Endothelial cell (in vitro differentiated cells): Measurements from ENCODE around the gene MAGIX. TPM values are rescaled to one million over a fixed set of nuclear protein-coding genes. Genes with fewer than 3 reads are reported as not detected.

ENCODE experiments used
- DNase-seq: peaks from one replicate; pipeline ENCODE4 v3.0.0; 2021; ENCODE audit warnings: low spot score
- H3K27ac Mint-ChIP-seq: one replicate; pipeline ENCODE4 v1.8.0; 2021; ENCODE audit warnings: mixed read lengths, inconsistent platforms; ENCODE audit not compliant: unreplicated experiment
- H3K27me3 Mint-ChIP-seq: one replicate; pipeline ENCODE4 v1.8.0; 2021; ENCODE audit warnings: mild to moderate bottlenecking, moderate library complexity, mixed read lengths, inconsistent platforms; ENCODE audit not compliant: unreplicated experiment
- H3K36me3 Mint-ChIP-seq: one replicate; pipeline ENCODE4 v1.8.0; 2021; ENCODE audit warnings: mild to moderate bottlenecking, low read depth, mixed read lengths, inconsistent platforms; ENCODE audit not compliant: unreplicated experiment
- H3K4me1 Mint-ChIP-seq: one replicate; pipeline ENCODE4 v1.8.0; 2021; ENCODE audit warnings: mild to moderate bottlenecking, mixed read lengths, inconsistent platforms; ENCODE audit not compliant: unreplicated experiment
- H3K4me3 Mint-ChIP-seq: one replicate; pipeline ENCODE4 v1.8.0; 2021; ENCODE audit warnings: mild to moderate bottlenecking, mixed read lengths, inconsistent platforms; ENCODE audit not compliant: unreplicated experiment
- H3K9me3 Mint-ChIP-seq: one replicate; pipeline ENCODE4 v1.8.0; 2021; ENCODE audit warnings: mixed read lengths, inconsistent platforms; ENCODE audit not compliant: unreplicated experiment
- CTCF ChIP-seq: fragments of 200-600 bp; sonication (generic); IDR thresholded peaks from one replicate; pipeline ENCODE4 v1.5.0; 2021; ENCODE audit warnings: antibody characterized with exemption; ENCODE audit not compliant: unreplicated experiment
- total RNA-seq: library from RNA; stranded (reverse); fragmentation: NEBNext Ultra II Directional; extraction: Animal tissue kit (Norgen Biotek cat#: 25700); gene quantifications from one replicate; pipeline ENCODE4 v1.2.1, GENCODE V29; 2021; ENCODE audit not compliant: unreplicated experiment

The MAGIX gene
- total RNA-seq, 1 donor from 2014 or later, result 1.2 TPM

- H3K36me3 Mint-ChIP-seq, result no peaks in the 10 kb centered on the region
- H3K4me1 Mint-ChIP-seq, result peaks cover 8% of the 10 kb centered on the region
- H3K27me3 Mint-ChIP-seq, result peaks cover 13% of the 10 kb centered on the region
- no peak for DNase-seq
- no peak overlapping the region for H3K4me3 Mint-ChIP-seq
- no peaks in the 10 kb centered on the region for H3K9me3 Mint-ChIP-seq
- TF ChIP-seq CTCF, result no peak
- H3K27ac Mint-ChIP-seq, result no peak overlapping the region
Observed at GRCh38 chrX:49161632-49162031, 926 bp upstream of the MAGIX start.

GRCh38 chrX:49163555-49164419 is 1.2 kb downstream of the MAGIX start:
- Mint-ChIP-seq H3K27ac (peak overlapping the region; percentile 88), H3K4me1 (peaks cover 16% of the 10 kb centered on the region), H3K4me3 (peak overlapping the region; percentile 83), H3K9me3 (no peaks in the 10 kb centered on the region), H3K36me3 (no peaks in the 10 kb centered on the region), H3K27me3 (peaks cover 13% of the 10 kb centered on the region)
- DNase-seq, result peak; percentile 79
- TF ChIP-seq CTCF, result peak; percentile 80

GRCh38 chrX:49164589-49165360 is 2.2 kb downstream of the MAGIX start:
- TF ChIP-seq CTCF, result no peak
- H3K4me3 Mint-ChIP-seq, result no peak overlapping the region
- H3K36me3 Mint-ChIP-seq, result no peaks in the 10 kb centered on the region
- peaks cover 13% of the 10 kb centered on the region for H3K27me3 Mint-ChIP-seq
- DNase-seq, result no peak
- H3K9me3 Mint-ChIP-seq, result no peaks in the 10 kb centered on the region
- H3K27ac Mint-ChIP-seq, result no peak overlapping the region
- H3K4me1 Mint-ChIP-seq, result peaks cover 16% of the 10 kb centered on the region

GRCh38 chrX:49165901-49166881 is 3.6 kb downstream of the MAGIX start:
- Mint-ChIP-seq H3K27ac (peak overlapping the region; percentile 36), H3K36me3 (no peaks in the 10 kb centered on the region), H3K4me1 (peaks cover 16% of the 10 kb centered on the region), H3K27me3 (peaks cover 13% of the 10 kb centered on the region), H3K9me3 (no peaks in the 10 kb centered on the region), H3K4me3 (peak overlapping the region; percentile 73)
- no peak for TF ChIP-seq CTCF
- peak; percentile 45 for DNase-seq
